ENCODE data around the gene GYS2.
A peak's percentile ranks its signal among the peaks of the same experiment; 100 is the strongest.
"Not testable (repeated sequence)": the region's sequence is repeated elsewhere in the genome, so short reads cannot be mapped to it uniquely, and the experiment has no call there.

The GYS2 gene

GRCh38 chr12:21599143-21599999, 5.3 kb downstream of the GYS2 start:
- DNase-seq = peak in 1 of 3 experiments; percentile 42

GRCh38 chr12:21598651-21599050, 6.0 kb downstream of the GYS2 start:
- DNase-seq = no peak

GRCh38 chr12:21595356-21595755, 9.3 kb downstream of the GYS2 start:
- DNase-seq = not testable (repeated sequence)

GRCh38 chr12:21585485-21585884, 19.2 kb downstream of the GYS2 start:
- DNase-seq = no peak

- not testable (repeated sequence) for DNase-seq
These were observed 20.1 kb downstream of the GYS2 start for GRCh38 chr12:21584403-21585182.

- DNase-seq = no peak
These were observed 21.1 kb downstream of the GYS2 start for GRCh38 chr12:21583587-21583986.

GRCh38 chr12:21580748-21581516, 23.7 kb downstream of the GYS2 start:
- DNase-seq = no peak

- DNase-seq = no peak
These were observed 27.1 kb downstream of the GYS2 start for GRCh38 chr12:21577516-21577915.

GRCh38 chr12:21576431-21576830, 28.2 kb downstream of the GYS2 start:
- no peak for DNase-seq

GRCh38 chr12:21573733-21574358, 30.8 kb downstream of the GYS2 start:
- no peak for DNase-seq

- DNase-seq = no peak
These were observed 33.6 kb downstream of the GYS2 start for GRCh38 chr12:21571046-21571445.

GRCh38 chr12:21568115-21568514, 36.5 kb downstream of the GYS2 start:
- DNase-seq = no peak

- DNase-seq = no peak
These were observed 37.7 kb downstream of the GYS2 start for GRCh38 chr12:21566907-21567394.

GRCh38 chr12:21566223-21566906, 38.3 kb downstream of the GYS2 start:
- DNase-seq = no peak

- no peak for DNase-seq
These were observed 41.8 kb downstream of the GYS2 start for GRCh38 chr12:21562859-21563258.

- DNase-seq = no peak
These were observed 43.5 kb downstream of the GYS2 start for GRCh38 chr12:21561158-21561557.

GRCh38 chr12:21559855-21560569, 44.6 kb downstream of the GYS2 start:
- no peak for DNase-seq

GRCh38 chr12:21558100-21558679, 46.5 kb downstream of the GYS2 start:
- DNase-seq = no peak

GRCh38 chr12:21553329-21553675, 51.3 kb downstream of the GYS2 start:
- no peak for DNase-seq

- DNase-seq = no peak
These were observed 51.9 kb downstream of the GYS2 start for GRCh38 chr12:21552635-21553328.

Data from NCI-H1417 (cell line).